Skeletal muscle satellite cell (primary cell): ENCODE results near the gene TSPAN18. TPM values are rescaled to one million over a fixed set of nuclear protein-coding genes. Genes with fewer than 3 reads are reported as not detected.

Experiments
- H3K27me3 ChIP-seq: 2 replicates; pipeline ENCODE4 v1.7.0; 2013; ENCODE audit warnings: low read length; ENCODE audit not compliant: control insufficient read depth, insufficient read depth
- H3K36me3 ChIP-seq: 2 replicates; pipeline ENCODE4 v1.7.0; 2013; ENCODE audit warnings: mild to moderate bottlenecking, control low read depth, low read length; ENCODE audit not compliant: insufficient read depth
- H3K4me1 ChIP-seq: 2 replicates; pipeline ENCODE4 v1.7.0; 2013; ENCODE audit warnings: low read length; ENCODE audit not compliant: control insufficient read depth, insufficient read depth
- H3K4me2 ChIP-seq: 2 replicates; pipeline ENCODE4 v1.7.0; 2013; ENCODE audit warnings: mild to moderate bottlenecking, low read length
- H3K4me3 ChIP-seq: 2 replicates; pipeline ENCODE4 v1.7.0; 2013; ENCODE audit warnings: low read length
- H3K9ac ChIP-seq: 2 replicates; pipeline ENCODE4 v1.7.0; 2013; ENCODE audit warnings: mild to moderate bottlenecking, low read depth, low read length, moderate library complexity
- H3K9me3 ChIP-seq: replicated peaks from 2 replicates; pipeline ENCODE4 v1.7.0; 2013; ENCODE audit warnings: mild to moderate bottlenecking, control low read depth, low read length
- total RNA-seq: library from RNA; depleted of rRNA; stranded (reverse); fragments of >200 nt; gene quantifications from 2 replicates; pipeline ENCODE4 v1.2.3, GENCODE V29; 2012; rRNA removed

The TSPAN18 gene
- total RNA-seq, result not detected in 2 replicates

- Histone ChIP-seq H3K27me3 (peaks cover 78% of the 10 kb centered on the region), H3K9me3 (no peaks in the 10 kb centered on the region), H3K4me3 (no peak within 1 kb of the TSS), H3K4me2 (peak within 1 kb of the TSS; percentile 74), H3K36me3 (no peaks in the 10 kb centered on the region), H3K9ac (no peak within 1 kb of the TSS), H3K4me1 (no peaks in the 10 kb centered on the region)
Observed at GRCh38 chr11:44726283-44727113, at the start of gene TSPAN18. Gene TSPAN18 (plus strand): TSS chr11:44726962. CDS start chr11:44906417, 179,455 bp downstream.

- Histone ChIP-seq H3K4me1 (no peaks in the 10 kb centered on the region), H3K36me3 (no peaks in the 10 kb centered on the region), H3K27me3 (peaks cover 18% of the 10 kb centered on the region), H3K9ac (no peak overlapping the region), H3K9me3 (no peaks in the 10 kb centered on the region), H3K4me3 (no peak overlapping the region), H3K4me2 (no peak overlapping the region)
Observed at GRCh38 chr11:44680982-44681597, 45.7 kb upstream of the TSPAN18 start.

GRCh38 chr11:44681698-44682097 is 45.1 kb upstream of the TSPAN18 start:
- Histone ChIP-seq H3K4me3 (no peak overlapping the region), H3K27me3 (peaks cover 24% of the 10 kb centered on the region), H3K4me2 (no peak overlapping the region), H3K4me1 (no peaks in the 10 kb centered on the region), H3K36me3 (no peaks in the 10 kb centered on the region), H3K9me3 (no peaks in the 10 kb centered on the region), H3K9ac (no peak overlapping the region)

GRCh38 chr11:44684859-44685281 is 41.9 kb upstream of the TSPAN18 start:
- H3K4me2 ChIP-seq, result no peak overlapping the region
- H3K4me3 ChIP-seq, result no peak overlapping the region
- no peaks in the 10 kb centered on the region for H3K4me1 ChIP-seq
- H3K27me3 ChIP-seq, result peaks cover 51% of the 10 kb centered on the region
- H3K36me3 ChIP-seq, result no peaks in the 10 kb centered on the region
- no peak overlapping the region for H3K9ac ChIP-seq
- no peaks in the 10 kb centered on the region for H3K9me3 ChIP-seq

- H3K9me3 ChIP-seq, result no peaks in the 10 kb centered on the region
- no peak overlapping the region for H3K4me3 ChIP-seq
- peaks cover 47% of the 10 kb centered on the region for H3K27me3 ChIP-seq
- no peak overlapping the region for H3K4me2 ChIP-seq
- H3K9ac ChIP-seq, result no peak overlapping the region
- no peaks in the 10 kb centered on the region for H3K4me1 ChIP-seq
- H3K36me3 ChIP-seq, result no peaks in the 10 kb centered on the region
Observed at GRCh38 chr11:44687388-44687787, 39.4 kb upstream of the TSPAN18 start.

GRCh38 chr11:44689265-44689664 is 37.5 kb upstream of the TSPAN18 start:
- no peaks in the 10 kb centered on the region for H3K9me3 ChIP-seq
- H3K9ac ChIP-seq, result no peak overlapping the region
- no peaks in the 10 kb centered on the region for H3K36me3 ChIP-seq
- no peak overlapping the region for H3K4me3 ChIP-seq
- no peak overlapping the region for H3K4me2 ChIP-seq
- no peaks in the 10 kb centered on the region for H3K4me1 ChIP-seq
- H3K27me3 ChIP-seq, result peaks cover 37% of the 10 kb centered on the region

GRCh38 chr11:44690651-44691050 is 36.1 kb upstream of the TSPAN18 start:
- no peaks in the 10 kb centered on the region for H3K36me3 ChIP-seq
- H3K4me3 ChIP-seq, result no peak overlapping the region
- H3K4me1 ChIP-seq, result no peaks in the 10 kb centered on the region
- no peak overlapping the region for H3K9ac ChIP-seq
- no peak overlapping the region for H3K4me2 ChIP-seq
- peaks cover 41% of the 10 kb centered on the region for H3K27me3 ChIP-seq
- no peaks in the 10 kb centered on the region for H3K9me3 ChIP-seq

GRCh38 chr11:44692460-44692859 is 34.3 kb upstream of the TSPAN18 start:
- H3K9ac ChIP-seq, result no peak overlapping the region
- H3K36me3 ChIP-seq, result no peaks in the 10 kb centered on the region
- no peak overlapping the region for H3K4me2 ChIP-seq
- no peaks in the 10 kb centered on the region for H3K4me1 ChIP-seq
- no peaks in the 10 kb centered on the region for H3K9me3 ChIP-seq
- H3K4me3 ChIP-seq, result no peak overlapping the region
- peaks cover 32% of the 10 kb centered on the region for H3K27me3 ChIP-seq

- Histone ChIP-seq H3K4me2 (no peak overlapping the region), H3K36me3 (no peaks in the 10 kb centered on the region), H3K27me3 (peaks cover 29% of the 10 kb centered on the region), H3K9ac (no peak overlapping the region), H3K4me1 (no peaks in the 10 kb centered on the region), H3K9me3 (no peaks in the 10 kb centered on the region), H3K4me3 (no peak overlapping the region)
Observed at GRCh38 chr11:44693654-44694119, 33.1 kb upstream of the TSPAN18 start.

- Histone ChIP-seq H3K9ac (no peak overlapping the region), H3K27me3 (peaks cover 29% of the 10 kb centered on the region), H3K9me3 (no peaks in the 10 kb centered on the region), H3K4me3 (no peak overlapping the region), H3K4me2 (no peak overlapping the region), H3K36me3 (no peaks in the 10 kb centered on the region), H3K4me1 (no peaks in the 10 kb centered on the region)
Observed at GRCh38 chr11:44694443-44694842, 32.3 kb upstream of the TSPAN18 start.

GRCh38 chr11:44695169-44695833 is 31.5 kb upstream of the TSPAN18 start:
- H3K4me1 ChIP-seq, result no peaks in the 10 kb centered on the region
- H3K4me3 ChIP-seq, result no peak overlapping the region
- H3K9ac ChIP-seq, result no peak overlapping the region
- H3K4me2 ChIP-seq, result no peak overlapping the region
- no peaks in the 10 kb centered on the region for H3K9me3 ChIP-seq
- H3K27me3 ChIP-seq, result peaks cover 32% of the 10 kb centered on the region
- no peaks in the 10 kb centered on the region for H3K36me3 ChIP-seq
